GM18499 (cell line): Measurements from ENCODE around the gene THBD.

Experiments
- ATAC-seq: cut with Tn5 transposase; IDR thresholded peaks from one replicate; pipeline ENCODE4 v1.9.1; 2021; ENCODE audit warnings: moderate number of reproducible peaks; ENCODE audit not compliant: insufficient read depth, unreplicated experiment

The THBD gene

GRCh38 chr20:23018941-23019340 lies 30.5 kb downstream of the THBD start:
- ATAC-seq: no peak

GRCh38 chr20:23018432-23018831 lies 31.0 kb downstream of the THBD start:
- no peak for ATAC-seq

GRCh38 chr20:23017516-23017915 lies 32.0 kb downstream of the THBD start:
- no peak for ATAC-seq

- no peak for ATAC-seq
Observed at GRCh38 chr20:23013429-23013828, 36.0 kb downstream of the THBD start.

- ATAC-seq: no peak
Observed at GRCh38 chr20:23011008-23011721, 38.3 kb downstream of the THBD start.

- ATAC-seq: no peak
Observed at GRCh38 chr20:23010096-23010495, 39.4 kb downstream of the THBD start.

- ATAC-seq: no peak
Observed at GRCh38 chr20:23009636-23010035, 39.8 kb downstream of the THBD start.

GRCh38 chr20:23008667-23009066 lies 40.8 kb downstream of the THBD start:
- ATAC-seq: no peak

GRCh38 chr20:23007886-23008655 lies 41.4 kb downstream of the THBD start:
- no peak for ATAC-seq

GRCh38 chr20:23007462-23007861 lies 42.0 kb downstream of the THBD start:
- no peak for ATAC-seq

- no peak for ATAC-seq
Observed at GRCh38 chr20:23005776-23006175, 43.7 kb downstream of the THBD start.

- no peak for ATAC-seq
Observed at GRCh38 chr20:23003881-23004460, 45.5 kb downstream of the THBD start.

- ATAC-seq: no peak
Observed at GRCh38 chr20:23003077-23003635, 46.3 kb downstream of the THBD start.

GRCh38 chr20:23002276-23002675 lies 47.2 kb downstream of the THBD start:
- ATAC-seq: no peak

- ATAC-seq: no peak
Observed at GRCh38 chr20:23000232-23000947, 49.1 kb downstream of the THBD start.

GRCh38 chr20:22999756-23000155 lies 49.7 kb downstream of the THBD start:
- no peak for ATAC-seq

- ATAC-seq: no peak
Observed at GRCh38 chr20:22998476-22998875, 51.0 kb downstream of the THBD start.

GRCh38 chr20:22995923-22996322 lies 53.5 kb downstream of the THBD start:
- ATAC-seq: no peak
